DOHH2 (cell line): ENCODE measurements around the gene OR4K13.

ENCODE experiments used
- EZH2phosphoT487 ChIP-seq: fragments of 200-600 bp; sonication (generic); IDR thresholded peaks from 2 replicates; pipeline ENCODE4 v1.6.1; 2017; ENCODE audit warnings: borderline replicate concordance, mild to moderate bottlenecking, antibody characterized with exemption, low read length, moderate library complexity, mixed read lengths
- TF ChIP-seq, protein P1 (sequence below): fragments of 200-600 bp; sonication (generic); IDR thresholded peaks from one replicate; pipeline ENCODE4 v1.5.1; 2014; ENCODE audit warnings: antibody characterized with exemption, mild to moderate bottlenecking, low read depth, low read length; ENCODE audit not compliant: poor library complexity, severe bottlenecking

DNA sequence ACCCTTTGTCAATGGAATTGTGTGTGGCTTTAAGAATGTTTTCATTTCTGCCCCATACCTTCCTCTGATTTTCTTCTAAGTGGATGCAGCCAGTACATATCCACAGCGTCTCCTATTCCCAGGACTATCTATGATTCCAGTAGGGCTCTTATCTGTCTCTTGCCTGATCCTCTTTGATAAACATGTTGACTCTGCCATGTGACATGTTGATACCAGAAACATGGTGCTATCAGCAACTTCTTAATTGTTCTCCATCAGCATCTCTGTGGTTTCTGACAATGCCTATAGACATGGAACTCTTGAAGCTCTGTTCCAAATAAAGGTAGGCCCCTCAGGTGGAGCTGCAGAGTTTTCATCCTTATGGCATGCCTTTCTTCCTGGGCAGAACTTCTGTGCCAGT, 12.4 kb upstream of the OR4K13 start:
- TF ChIP-seq, protein P1, sequence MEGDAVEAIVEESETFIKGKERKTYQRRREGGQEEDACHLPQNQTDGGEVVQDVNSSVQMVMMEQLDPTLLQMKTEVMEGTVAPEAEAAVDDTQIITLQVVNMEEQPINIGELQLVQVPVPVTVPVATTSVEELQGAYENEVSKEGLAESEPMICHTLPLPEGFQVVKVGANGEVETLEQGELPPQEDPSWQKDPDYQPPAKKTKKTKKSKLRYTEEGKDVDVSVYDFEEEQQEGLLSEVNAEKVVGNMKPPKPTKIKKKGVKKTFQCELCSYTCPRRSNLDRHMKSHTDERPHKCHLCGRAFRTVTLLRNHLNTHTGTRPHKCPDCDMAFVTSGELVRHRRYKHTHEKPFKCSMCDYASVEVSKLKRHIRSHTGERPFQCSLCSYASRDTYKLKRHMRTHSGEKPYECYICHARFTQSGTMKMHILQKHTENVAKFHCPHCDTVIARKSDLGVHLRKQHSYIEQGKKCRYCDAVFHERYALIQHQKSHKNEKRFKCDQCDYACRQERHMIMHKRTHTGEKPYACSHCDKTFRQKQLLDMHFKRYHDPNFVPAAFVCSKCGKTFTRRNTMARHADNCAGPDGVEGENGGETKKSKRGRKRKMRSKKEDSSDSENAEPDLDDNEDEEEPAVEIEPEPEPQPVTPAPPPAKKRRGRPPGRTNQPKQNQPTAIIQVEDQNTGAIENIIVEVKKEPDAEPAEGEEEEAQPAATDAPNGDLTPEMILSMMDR, result no peak
- no peak for TF ChIP-seq EZH2phosphoT487
